Activated naive CD4-positive, alpha-beta T cell treated with anti-CD3 and anti-CD28 coated beads, Interleukin-2, amount 10 ng/mL, durations not matched to agents 7 days and 5 days (primary cell): Measurements from ENCODE around the gene TACR1.

Experiments
- CTCF ChIA-PET: fragments of 350-600 bp; sonication (Branson Sonifier 250); formaldehyde crosslinking; loops from one replicate; lab custom pipeline; 2021; ENCODE audit warnings: antibody characterized with exemption; lab: Charles Lee
- DNase-seq: peaks from one replicate; pipeline ENCODE4 v3.0.0-alpha.2; 2020
- H3K27ac Mint-ChIP-seq: one replicate; pipeline ENCODE4 v1.8.0; 2021; ENCODE audit warnings: mild to moderate bottlenecking, moderate library complexity, mixed read lengths
- H3K27me3 Mint-ChIP-seq: one replicate; pipeline ENCODE4 v1.8.0; 2021; ENCODE audit warnings: mild to moderate bottlenecking, mixed read lengths
- H3K36me3 Mint-ChIP-seq: one replicate; pipeline ENCODE4 v1.8.0; 2021; ENCODE audit warnings: mixed read lengths
- H3K4me1 Mint-ChIP-seq: one replicate; pipeline ENCODE4 v1.8.0; 2021; ENCODE audit warnings: mixed read lengths
- H3K4me3 Mint-ChIP-seq: one replicate; pipeline ENCODE4 v1.8.0; 2021; ENCODE audit warnings: mild to moderate bottlenecking, moderate library complexity, mixed read lengths
- H3K9me3 Mint-ChIP-seq: one replicate; pipeline ENCODE4 v1.8.0; 2021; ENCODE audit warnings: mixed read lengths

TACR1 gene

GRCh38 chr2:75027886-75028285, 171.4 kb downstream of the TACR1 start:
- DNase-seq, result no peak
- no peaks in the 10 kb centered on the region for H3K27me3 Mint-ChIP-seq
- CTCF ChIA-PET, result no interaction called here
- no peak overlapping the region for H3K4me3 Mint-ChIP-seq
- no peaks in the 10 kb centered on the region for H3K4me1 Mint-ChIP-seq
- no peaks in the 10 kb centered on the region for H3K9me3 Mint-ChIP-seq
- H3K36me3 Mint-ChIP-seq, result no peaks in the 10 kb centered on the region
- H3K27ac Mint-ChIP-seq, result no peak overlapping the region

GRCh38 chr2:75025633-75026380, 173.5 kb downstream of the TACR1 start:
- DNase-seq, result no peak
- Mint-ChIP-seq H3K4me1 (no peaks in the 10 kb centered on the region), H3K27me3 (no peaks in the 10 kb centered on the region), H3K9me3 (no peaks in the 10 kb centered on the region), H3K27ac (no peak overlapping the region), H3K36me3 (no peaks in the 10 kb centered on the region), H3K4me3 (no peak overlapping the region)
- CTCF ChIA-PET, result no interaction called here

- Mint-ChIP-seq H3K27me3 (no peaks in the 10 kb centered on the region), H3K4me1 (no peaks in the 10 kb centered on the region), H3K9me3 (no peaks in the 10 kb centered on the region), H3K36me3 (no peaks in the 10 kb centered on the region), H3K27ac (no peak overlapping the region), H3K4me3 (no peak overlapping the region)
- CTCF ChIA-PET, result no interaction called here
- DNase-seq, result no peak
Measured at GRCh38 chr2:75025216-75025615, 174.1 kb downstream of the TACR1 start.

- Mint-ChIP-seq H3K4me3 (no peak overlapping the region), H3K4me1 (no peaks in the 10 kb centered on the region), H3K36me3 (no peaks in the 10 kb centered on the region), H3K9me3 (no peaks in the 10 kb centered on the region), H3K27ac (no peak overlapping the region), H3K27me3 (no peaks in the 10 kb centered on the region)
- no peak for DNase-seq
- CTCF ChIA-PET, result no interaction called here
Measured at GRCh38 chr2:75023666-75024455, 175.5 kb downstream of the TACR1 start.

- no peaks in the 10 kb centered on the region for H3K9me3 Mint-ChIP-seq
- H3K4me3 Mint-ChIP-seq, result no peak overlapping the region
- no peaks in the 10 kb centered on the region for H3K4me1 Mint-ChIP-seq
- no peak overlapping the region for H3K27ac Mint-ChIP-seq
- DNase-seq, result no peak
- H3K27me3 Mint-ChIP-seq, result no peaks in the 10 kb centered on the region
- no peaks in the 10 kb centered on the region for H3K36me3 Mint-ChIP-seq
- CTCF ChIA-PET, result interaction anchor here (1.4 kb wide), 1 partner anchor 10 kb away, joined by 4 read pairs; no protein-coding TSS in a partner anchor
Measured at GRCh38 chr2:75022516-75022915, 176.8 kb downstream of the TACR1 start.

- Mint-ChIP-seq H3K36me3 (no peaks in the 10 kb centered on the region), H3K4me3 (no peak overlapping the region), H3K9me3 (no peaks in the 10 kb centered on the region), H3K4me1 (no peaks in the 10 kb centered on the region), H3K27ac (no peak overlapping the region), H3K27me3 (no peaks in the 10 kb centered on the region)
- CTCF ChIA-PET, result no interaction called here
- DNase-seq, result no peak
Measured at GRCh38 chr2:75021672-75022071, 177.6 kb downstream of the TACR1 start.

GRCh38 chr2:75020476-75020875, 178.8 kb downstream of the TACR1 start:
- no peak for DNase-seq
- no peaks in the 10 kb centered on the region for H3K27me3 Mint-ChIP-seq
- CTCF ChIA-PET, result interaction anchor here (0.5 kb wide), 1 partner anchor 100 kb away, joined by 3 read pairs; no protein-coding TSS in a partner anchor
- H3K4me3 Mint-ChIP-seq, result no peak overlapping the region
- no peak overlapping the region for H3K27ac Mint-ChIP-seq
- no peaks in the 10 kb centered on the region for H3K36me3 Mint-ChIP-seq
- H3K9me3 Mint-ChIP-seq, result no peaks in the 10 kb centered on the region
- H3K4me1 Mint-ChIP-seq, result no peaks in the 10 kb centered on the region

- no peak for DNase-seq
- Mint-ChIP-seq H3K36me3 (no peaks in the 10 kb centered on the region), H3K27ac (no peak overlapping the region), H3K27me3 (no peaks in the 10 kb centered on the region), H3K4me3 (no peak overlapping the region), H3K9me3 (no peaks in the 10 kb centered on the region), H3K4me1 (no peaks in the 10 kb centered on the region)
- CTCF ChIA-PET, result no interaction called here
Measured at GRCh38 chr2:75019790-75020189, 179.5 kb downstream of the TACR1 start.

- Mint-ChIP-seq H3K36me3 (no peaks in the 10 kb centered on the region), H3K4me3 (no peak overlapping the region), H3K27ac (no peak overlapping the region), H3K9me3 (no peaks in the 10 kb centered on the region), H3K27me3 (peaks cover 3% of the 10 kb centered on the region), H3K4me1 (no peaks in the 10 kb centered on the region)
- no peak for DNase-seq
- CTCF ChIA-PET, result no interaction called here
Measured at GRCh38 chr2:75018162-75018561, 181.2 kb downstream of the TACR1 start.

GRCh38 chr2:75012080-75012479, 187.2 kb downstream of the TACR1 start:
- H3K27me3 Mint-ChIP-seq, result peaks cover 5% of the 10 kb centered on the region
- CTCF ChIA-PET, result no interaction called here
- no peak overlapping the region for H3K4me3 Mint-ChIP-seq
- no peak overlapping the region for H3K27ac Mint-ChIP-seq
- H3K4me1 Mint-ChIP-seq, result no peaks in the 10 kb centered on the region
- no peak for DNase-seq
- H3K36me3 Mint-ChIP-seq, result no peaks in the 10 kb centered on the region
- no peaks in the 10 kb centered on the region for H3K9me3 Mint-ChIP-seq

- H3K9me3 Mint-ChIP-seq, result no peaks in the 10 kb centered on the region
- no peaks in the 10 kb centered on the region for H3K36me3 Mint-ChIP-seq
- no peak overlapping the region for H3K27ac Mint-ChIP-seq
- CTCF ChIA-PET, result no interaction called here
- H3K27me3 Mint-ChIP-seq, result peaks cover 5% of the 10 kb centered on the region
- DNase-seq, result no peak
- no peaks in the 10 kb centered on the region for H3K4me1 Mint-ChIP-seq
- H3K4me3 Mint-ChIP-seq, result no peak overlapping the region
Measured at GRCh38 chr2:75010571-75010970, 188.7 kb downstream of the TACR1 start.

GRCh38 chr2:75007819-75008218, 191.5 kb downstream of the TACR1 start:
- CTCF ChIA-PET, result no interaction called here
- Mint-ChIP-seq H3K4me3 (no peak overlapping the region), H3K27me3 (no peaks in the 10 kb centered on the region), H3K9me3 (no peaks in the 10 kb centered on the region), H3K4me1 (no peaks in the 10 kb centered on the region), H3K27ac (no peak overlapping the region), H3K36me3 (no peaks in the 10 kb centered on the region)
- no peak for DNase-seq

GRCh38 chr2:75007061-75007460, 192.3 kb downstream of the TACR1 start:
- no peak overlapping the region for H3K4me3 Mint-ChIP-seq
- DNase-seq, result no peak
- no peaks in the 10 kb centered on the region for H3K9me3 Mint-ChIP-seq
- no peaks in the 10 kb centered on the region for H3K36me3 Mint-ChIP-seq
- H3K27me3 Mint-ChIP-seq, result no peaks in the 10 kb centered on the region
- H3K4me1 Mint-ChIP-seq, result no peaks in the 10 kb centered on the region
- CTCF ChIA-PET, result no interaction called here
- H3K27ac Mint-ChIP-seq, result no peak overlapping the region

- CTCF ChIA-PET, result no interaction called here
- H3K4me1 Mint-ChIP-seq, result no peaks in the 10 kb centered on the region
- no peaks in the 10 kb centered on the region for H3K36me3 Mint-ChIP-seq
- DNase-seq, result no peak
- H3K4me3 Mint-ChIP-seq, result no peak overlapping the region
- no peak overlapping the region for H3K27ac Mint-ChIP-seq
- no peaks in the 10 kb centered on the region for H3K27me3 Mint-ChIP-seq
- no peaks in the 10 kb centered on the region for H3K9me3 Mint-ChIP-seq
Measured at GRCh38 chr2:75006041-75006440, 193.3 kb downstream of the TACR1 start.

GRCh38 chr2:75003773-75004172, 195.5 kb downstream of the TACR1 start:
- DNase-seq, result no peak
- no peaks in the 10 kb centered on the region for H3K4me1 Mint-ChIP-seq
- no peaks in the 10 kb centered on the region for H3K9me3 Mint-ChIP-seq
- CTCF ChIA-PET, result interaction anchor here (0.5 to 1.2 kb wide), 3 partner anchors 85 to 1866 kb away, joined by 3 to 4 read pairs (median 4); partner anchors contain the start of gene TACR1
- no peak overlapping the region for H3K4me3 Mint-ChIP-seq
- no peak overlapping the region for H3K27ac Mint-ChIP-seq
- H3K27me3 Mint-ChIP-seq, result no peaks in the 10 kb centered on the region
- H3K36me3 Mint-ChIP-seq, result no peaks in the 10 kb centered on the region
